Keratinocyte (primary cell): ENCODE data around the gene SCEL. TPM values are rescaled to one million over a fixed set of nuclear protein-coding genes. Genes with fewer than 3 reads are reported as not detected.

Source experiments
- DNase-seq: peaks from one replicate; pipeline ENCODE4 v3.0.0-alpha.2; 2011; ENCODE audit warnings: low read depth, missing footprints, low spot score
- FAIRE-seq: peaks from 2 replicates; lab custom pipeline; 2011; peaks lifted over from hg19 to GRCh38; lab: Jason Lieb, UNC
- H2AFZ ChIP-seq: 2 replicates; pipeline ENCODE4 v1.6.0; 2012; ENCODE audit warnings: low read length, control low read depth, inconsistent platforms; ENCODE audit not compliant: control insufficient read depth
- H3K27ac ChIP-seq: 2 replicates; pipeline ENCODE4 v1.5.1; 2011; ENCODE audit warnings: low read length; ENCODE audit not compliant: control insufficient read depth, insufficient read depth
- H3K27me3 ChIP-seq: 3 replicates; pipeline ENCODE4 v1.6.0; 2011; ENCODE audit warnings: low read length; ENCODE audit not compliant: control insufficient read depth, insufficient read depth; ENCODE audit errors: extremely low read depth
- H3K36me3 ChIP-seq, 2 experiments: 2 replicates in 1 of 2; 3 replicates in 1 of 2; pipeline ENCODE4 v1.5.1; 2011; ENCODE audit warnings: low read length in 2 of 2, mild to moderate bottlenecking in 1 of 2; ENCODE audit not compliant: control insufficient read depth in 2 of 2, insufficient read depth in 2 of 2; ENCODE audit errors: extremely low read depth in 1 of 2
- H3K4me1 ChIP-seq: 3 replicates; pipeline ENCODE4 v1.5.1; 2011; ENCODE audit warnings: low read length; ENCODE audit not compliant: control insufficient read depth, insufficient read depth; ENCODE audit errors: extremely low read depth
- H3K4me2 ChIP-seq: 3 replicates; pipeline ENCODE4 v1.6.0; 2011; ENCODE audit warnings: low read depth, low read length; ENCODE audit not compliant: control insufficient read depth, insufficient read depth; ENCODE audit errors: extremely low read depth
- H3K4me3 ChIP-seq, 3 experiments: fragments of 200-600 bp in 1 of 3; sonication (generic) in 1 of 3; 2 replicates in 2 of 3; 3 replicates in 1 of 3; pipeline ENCODE4 v1.5.1; 2011 to 2016; ENCODE audit warnings: low read length in 3 of 3, mild to moderate bottlenecking in 3 of 3, control low read depth in 2 of 3, inconsistent platforms in 1 of 3, low read depth in 1 of 3, mixed read lengths in 1 of 3, mixed run types in 1 of 3, moderate library complexity in 1 of 3; ENCODE audit not compliant: control insufficient read depth in 2 of 3, insufficient read depth in 2 of 3; ENCODE audit errors: extremely low read depth in 1 of 3
- H3K79me2 ChIP-seq: 2 replicates; pipeline ENCODE4 v1.6.0; 2012; ENCODE audit warnings: low read length; ENCODE audit not compliant: control insufficient read depth, insufficient read depth
- H3K9ac ChIP-seq: 3 replicates; pipeline ENCODE4 v1.6.0; 2011; ENCODE audit warnings: low read length; ENCODE audit not compliant: control insufficient read depth, insufficient read depth; ENCODE audit errors: extremely low read depth
- H3K9me1 ChIP-seq: 3 replicates; pipeline ENCODE4 v1.6.0; 2011; ENCODE audit warnings: low read length; ENCODE audit not compliant: control insufficient read depth, insufficient read depth; ENCODE audit errors: extremely low read depth
- H3K9me3 ChIP-seq: 2 replicates; pipeline ENCODE4 v1.5.1; 2012; ENCODE audit warnings: low read depth, low read length; ENCODE audit not compliant: control insufficient read depth
- H4K20me1 ChIP-seq: 3 replicates; pipeline ENCODE4 v1.6.0; 2011; ENCODE audit warnings: low read length; ENCODE audit not compliant: control insufficient read depth, insufficient read depth; ENCODE audit errors: extremely low read depth
- EZH2 ChIP-seq: IDR thresholded peaks from one replicate; pipeline ENCODE4 v1.6.1; 2012; ENCODE audit warnings: inconsistent platforms, mild to moderate bottlenecking, low read length, moderate library complexity
- dilution Hi-C: fragments of 300-500 bp; cut with MboI; formaldehyde crosslinking; loops from one replicate; pipeline ENCODE4 v1.7.0; 2020; ENCODE audit warnings: low sequenced_read_pairs; ENCODE audit not compliant: extremely low pct_ligation_motif_present
- polyA plus RNA-seq, 5 experiments: library from polyadenylated mRNA; depleted of rRNA in 3 of 5; stranded (reverse) in 3 of 5; stranded (forward) in 1 of 5; unstranded in 1 of 5; fragments of >200 nt; gene quantifications; 1 replicate in 1 of 5; 2 replicates in 3 of 5; 3 replicates in 1 of 5; pipeline versions ENCODE4 v1.2.1 to v1.2.3, GENCODE V29; 2011 to 2012; ENCODE audit warnings: missing spikeins in 2 of 5, low read depth in 1 of 5, low replicate concordance in 1 of 5
- TF ChIP-seq, protein P1 (sequence below), 3 experiments: IDR thresholded peaks in 1 of 3; conservative IDR thresholded peaks in 1 of 3; optimal IDR thresholded peaks in 1 of 3; 2 replicates in 2 of 3; 3 replicates in 1 of 3; pipeline versions ENCODE3 to v1.5.1; 2011; ENCODE audit warnings: low read length in 3 of 3, mild to moderate bottlenecking in 3 of 3, moderate library complexity in 2 of 3, control low read depth in 1 of 3, inconsistent platforms in 1 of 3; ENCODE audit not compliant: insufficient read depth in 2 of 3; ENCODE audit errors: extremely low read depth in 1 of 3

The SCEL gene
- polyA plus RNA-seq, 1 donor (not counting 4 experiments of a cell fraction or from before 2014, with no cell fraction given), result 30.5 TPM

DNA sequence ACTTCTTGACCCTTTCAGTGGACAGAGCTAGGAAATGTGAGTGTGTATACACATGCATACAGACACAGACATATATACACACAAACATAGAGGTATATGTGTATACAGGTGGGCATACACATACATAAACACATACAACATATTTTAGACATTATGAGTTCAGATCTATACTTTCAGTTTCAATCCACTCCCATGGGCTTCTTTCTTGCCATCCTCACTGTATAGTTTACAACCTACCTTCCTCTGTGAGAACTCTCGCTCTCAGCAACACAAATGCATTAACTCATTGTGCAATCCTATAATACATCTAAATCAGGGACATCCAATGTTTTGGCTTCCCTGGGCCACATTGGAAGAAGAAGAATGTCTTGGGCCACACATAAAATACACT is 21.2 kb upstream of the SCEL start:
- Histone ChIP-seq H3K9me3 (no peaks in the 10 kb centered on the region), H3K9me1 (no peaks in the 10 kb centered on the region), H3K4me3 (no peak overlapping the region), H3K4me2 (no peak overlapping the region), H3K4me1 (peaks cover 40% of the 10 kb centered on the region), H2AFZ (no peak overlapping the region), H3K36me3 (no peaks in the 10 kb centered on the region), H4K20me1 (no peaks in the 10 kb centered on the region), H3K27me3 (no peaks in the 10 kb centered on the region), H3K27ac (no peak overlapping the region), H3K9ac (no peak overlapping the region), H3K79me2 (no peaks in the 10 kb centered on the region)
- no peak for DNase-seq
- TF ChIP-seq, protein P1, sequence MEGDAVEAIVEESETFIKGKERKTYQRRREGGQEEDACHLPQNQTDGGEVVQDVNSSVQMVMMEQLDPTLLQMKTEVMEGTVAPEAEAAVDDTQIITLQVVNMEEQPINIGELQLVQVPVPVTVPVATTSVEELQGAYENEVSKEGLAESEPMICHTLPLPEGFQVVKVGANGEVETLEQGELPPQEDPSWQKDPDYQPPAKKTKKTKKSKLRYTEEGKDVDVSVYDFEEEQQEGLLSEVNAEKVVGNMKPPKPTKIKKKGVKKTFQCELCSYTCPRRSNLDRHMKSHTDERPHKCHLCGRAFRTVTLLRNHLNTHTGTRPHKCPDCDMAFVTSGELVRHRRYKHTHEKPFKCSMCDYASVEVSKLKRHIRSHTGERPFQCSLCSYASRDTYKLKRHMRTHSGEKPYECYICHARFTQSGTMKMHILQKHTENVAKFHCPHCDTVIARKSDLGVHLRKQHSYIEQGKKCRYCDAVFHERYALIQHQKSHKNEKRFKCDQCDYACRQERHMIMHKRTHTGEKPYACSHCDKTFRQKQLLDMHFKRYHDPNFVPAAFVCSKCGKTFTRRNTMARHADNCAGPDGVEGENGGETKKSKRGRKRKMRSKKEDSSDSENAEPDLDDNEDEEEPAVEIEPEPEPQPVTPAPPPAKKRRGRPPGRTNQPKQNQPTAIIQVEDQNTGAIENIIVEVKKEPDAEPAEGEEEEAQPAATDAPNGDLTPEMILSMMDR (optimal IDR thresholded peaks at IDR 0.05 in 1 of 3, IDR thresholded peaks at IDR 0.05 in 1 of 3, conservative IDR thresholded peaks at IDR 0.05 in 1 of 3; ENCODE audit: extremely low read depth in 1 of 3, insufficient read depth in 2 of 3, low read length in 3 of 3), result no peak
- TF ChIP-seq EZH2, result no peak
- dilution Hi-C loops, result no loop called here
- FAIRE-seq, result no peak

DNA sequence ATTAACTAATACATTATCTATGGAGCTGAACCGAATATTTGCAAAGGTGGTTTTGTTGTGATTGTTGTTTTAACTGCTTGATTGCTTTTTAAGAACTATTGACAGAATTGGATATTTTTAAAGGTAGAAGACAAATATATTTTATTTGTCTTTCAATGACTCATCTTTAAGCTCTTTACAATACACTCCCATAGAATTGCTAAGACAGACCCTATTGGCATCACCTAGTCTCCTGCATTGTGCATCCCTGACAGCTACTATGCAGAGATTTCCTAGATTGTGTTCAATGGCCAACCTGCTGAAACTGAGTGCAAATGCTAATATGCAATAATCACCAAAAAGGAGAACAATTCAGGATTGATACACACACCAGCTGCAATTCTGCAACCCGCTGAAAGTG is 19.7 kb upstream of the SCEL start:
- Histone ChIP-seq H3K9me3 (no peaks in the 10 kb centered on the region), H3K9me1 (no peaks in the 10 kb centered on the region), H2AFZ (no peak overlapping the region), H3K36me3 (no peaks in the 10 kb centered on the region), H3K27me3 (no peaks in the 10 kb centered on the region), H3K4me3 (no peak overlapping the region), H3K4me2 (peak overlapping the region; percentile 33), H3K79me2 (no peaks in the 10 kb centered on the region), H3K9ac (no peak overlapping the region), H3K27ac (peak overlapping the region; percentile 83), H4K20me1 (no peaks in the 10 kb centered on the region), H3K4me1 (peaks cover 41% of the 10 kb centered on the region)
- TF ChIP-seq EZH2, result no peak
- TF ChIP-seq, protein P1 (optimal IDR thresholded peaks at IDR 0.05 in 1 of 3, IDR thresholded peaks at IDR 0.05 in 1 of 3, conservative IDR thresholded peaks at IDR 0.05 in 1 of 3; ENCODE audit: extremely low read depth in 1 of 3, insufficient read depth in 2 of 3, low read length in 3 of 3), result no peak
- FAIRE-seq, result no peak
- no peak for DNase-seq
- dilution Hi-C loops, result no loop called here
